GM18519 (cell line): ENCODE measurements around the gene CACUL1.
"Not testable (repeated sequence)": the region's sequence is repeated elsewhere in the genome, so short reads cannot be mapped to it uniquely, and the experiment has no call there.

Experiments
- ATAC-seq: cut with Tn5 transposase; IDR thresholded peaks from one replicate; pipeline ENCODE4 v1.9.1; 2021; ENCODE audit warnings: mild to moderate bottlenecking, moderate library complexity; ENCODE audit not compliant: unreplicated experiment, low FRiP score

Gene CACUL1

DNA sequence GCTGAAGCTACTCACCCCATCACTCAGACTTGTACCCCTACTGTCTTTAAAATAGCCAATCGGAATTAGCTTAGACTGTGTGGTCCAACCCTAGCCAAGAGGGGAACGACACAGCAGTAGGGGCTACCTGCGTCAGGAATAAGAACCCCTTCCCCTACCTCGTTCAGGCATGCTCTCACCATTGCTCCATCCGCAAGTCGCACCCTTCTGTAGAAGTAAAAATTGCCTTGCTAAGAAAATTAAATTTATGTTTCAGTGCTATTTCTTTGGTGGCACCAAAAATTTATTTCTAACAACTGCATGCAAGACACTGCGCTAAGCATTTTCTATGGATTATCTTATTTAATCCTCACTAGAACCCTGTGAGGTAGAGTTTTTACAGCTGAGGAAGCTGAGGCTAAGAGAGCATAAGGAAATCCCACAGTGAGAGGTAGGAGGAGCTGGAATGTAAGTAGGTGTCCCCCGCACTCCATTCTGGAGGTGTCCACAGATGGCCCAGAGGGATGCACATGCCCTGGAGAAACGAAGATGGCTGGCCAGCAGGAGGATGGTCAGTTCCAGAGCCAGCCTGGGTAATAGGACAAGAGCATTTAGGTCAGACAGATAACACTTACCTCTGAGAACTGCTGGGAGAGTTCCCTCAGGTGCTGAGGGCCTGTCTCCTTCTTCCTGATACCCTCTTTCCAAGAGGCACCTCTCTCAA, 15.3 kb upstream of the CACUL1 start:
- no peak for ATAC-seq

DNA sequence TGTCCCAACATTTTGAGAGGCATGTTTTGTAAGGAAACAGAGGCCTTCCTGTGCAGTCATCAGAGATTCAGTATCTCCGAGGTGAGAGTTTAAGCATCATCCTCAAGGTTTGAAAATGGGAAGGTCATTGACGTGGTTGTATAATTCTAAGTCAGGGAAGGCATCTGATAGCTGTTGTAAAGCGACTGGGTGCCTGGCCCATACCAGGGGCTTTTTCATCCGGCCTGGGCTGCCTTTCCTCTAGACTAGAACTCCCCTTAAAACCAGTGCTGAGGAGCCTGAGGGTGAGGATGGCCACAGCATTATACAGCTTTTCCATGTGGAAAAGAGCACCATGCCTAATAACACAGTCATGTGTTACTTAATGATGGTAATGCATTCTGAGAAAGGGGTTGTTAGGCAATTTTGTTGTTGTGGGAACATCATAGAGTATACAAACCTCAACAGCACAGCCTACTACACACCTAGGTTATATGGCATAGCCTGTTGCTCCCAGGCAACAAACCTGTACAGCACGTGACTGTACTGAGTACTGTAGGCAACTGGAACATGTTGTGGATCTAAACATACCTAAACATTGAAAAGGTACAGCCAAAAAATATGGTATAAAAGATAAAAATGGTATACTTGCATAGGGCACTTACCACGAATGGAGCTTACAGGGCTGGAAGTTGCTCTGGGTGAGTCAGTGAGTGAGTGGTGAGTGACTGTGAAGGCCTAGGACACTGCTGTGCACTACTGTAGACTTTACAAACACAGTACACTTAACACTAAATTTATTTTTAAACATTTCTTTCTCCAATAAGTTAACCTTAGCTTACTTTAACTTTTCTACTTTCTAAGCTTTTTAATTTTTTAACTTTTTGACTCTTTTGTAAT, 13.5 kb upstream of the CACUL1 start:
- ATAC-seq = no peak

DNA sequence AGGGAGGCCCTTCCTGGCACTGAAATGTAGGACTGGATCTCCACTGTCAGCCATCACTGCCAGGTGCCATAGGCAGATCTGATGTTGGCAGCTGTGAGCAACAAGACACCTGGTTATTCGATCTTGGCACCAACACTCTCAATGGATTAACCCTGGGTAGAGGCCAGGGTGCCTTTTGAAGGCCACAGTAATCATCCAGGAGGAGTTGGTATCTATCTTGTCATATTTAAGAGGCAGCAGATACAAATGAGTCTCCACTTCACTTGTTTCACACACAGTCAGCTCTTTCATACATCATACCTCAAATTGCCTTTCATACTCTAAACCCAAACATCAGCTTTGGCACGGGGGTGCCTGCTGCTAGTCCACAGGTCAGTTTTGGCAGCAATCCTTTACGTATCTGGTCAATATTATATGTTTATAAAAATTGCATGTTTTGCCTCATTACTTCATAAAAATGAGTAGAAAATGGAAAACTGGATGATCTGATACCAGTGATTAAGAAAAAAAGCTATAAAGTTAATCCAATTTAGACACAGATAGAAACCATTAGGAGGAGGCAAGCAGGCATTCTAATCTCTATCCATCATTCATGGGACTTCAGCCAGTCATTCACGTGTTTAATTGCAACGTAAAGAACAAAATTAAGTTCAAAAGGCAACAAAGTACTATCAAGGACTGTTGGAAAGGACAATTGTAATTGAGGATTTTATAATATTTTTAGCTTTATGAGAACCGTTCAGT, 12.7 kb upstream of the CACUL1 start:
- ATAC-seq = no peak

DNA sequence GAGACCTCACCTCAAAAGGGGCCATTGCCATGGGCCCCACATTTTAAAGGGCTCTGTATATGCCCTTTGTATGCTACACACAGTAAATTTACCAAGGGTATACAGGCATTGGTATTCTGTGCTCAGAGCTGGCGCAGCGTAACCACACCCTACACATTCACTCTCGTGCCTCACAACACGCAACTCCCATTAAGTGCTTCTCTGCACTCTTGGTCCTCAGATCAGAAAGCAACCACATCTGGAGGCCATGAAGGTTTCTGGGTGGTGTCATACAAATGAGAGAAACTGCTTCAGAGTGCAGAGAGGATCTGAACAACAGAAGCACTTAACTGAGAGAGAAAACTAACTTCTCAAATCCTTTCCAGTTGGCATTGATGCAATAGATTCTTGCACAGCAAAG, 9.4 kb upstream of the CACUL1 start:
- ATAC-seq = no peak

DNA sequence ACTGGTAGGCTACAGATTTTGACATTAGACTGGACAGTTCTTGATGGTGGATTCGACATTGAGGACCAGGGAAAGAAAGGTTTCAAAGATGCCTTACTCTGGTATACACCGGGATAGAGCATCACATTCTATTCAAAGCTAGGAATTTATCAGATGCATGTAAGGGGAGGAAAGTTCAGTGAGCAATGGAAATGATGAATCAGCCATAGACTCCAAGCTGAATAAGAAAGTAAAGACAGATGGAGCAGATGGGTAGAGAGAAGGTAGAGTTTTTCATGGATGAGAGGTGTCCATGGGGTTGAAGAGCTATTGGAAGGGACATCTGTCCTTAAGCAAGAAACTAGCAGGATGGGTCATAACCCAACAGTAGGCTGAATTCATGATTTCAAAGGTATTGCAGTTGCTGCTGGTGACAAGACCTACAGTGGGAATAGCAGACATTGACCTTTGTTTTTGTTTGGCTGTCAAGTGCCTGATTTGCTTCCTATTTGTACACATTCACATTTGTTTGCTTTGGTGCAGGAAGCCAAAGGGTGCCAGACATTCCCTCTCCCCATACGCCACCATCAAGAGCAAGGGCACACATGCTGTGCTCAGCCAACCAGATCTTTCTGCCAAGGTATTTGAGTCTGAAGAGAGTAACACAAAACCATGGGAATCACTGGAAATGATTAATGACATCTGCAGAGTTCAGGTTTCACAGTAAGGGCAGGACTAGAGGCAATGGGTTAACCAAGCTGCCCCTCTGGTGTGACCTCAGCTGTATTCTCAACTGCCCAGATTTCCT, 8.6 kb upstream of the CACUL1 start:
- no peak for ATAC-seq

DNA sequence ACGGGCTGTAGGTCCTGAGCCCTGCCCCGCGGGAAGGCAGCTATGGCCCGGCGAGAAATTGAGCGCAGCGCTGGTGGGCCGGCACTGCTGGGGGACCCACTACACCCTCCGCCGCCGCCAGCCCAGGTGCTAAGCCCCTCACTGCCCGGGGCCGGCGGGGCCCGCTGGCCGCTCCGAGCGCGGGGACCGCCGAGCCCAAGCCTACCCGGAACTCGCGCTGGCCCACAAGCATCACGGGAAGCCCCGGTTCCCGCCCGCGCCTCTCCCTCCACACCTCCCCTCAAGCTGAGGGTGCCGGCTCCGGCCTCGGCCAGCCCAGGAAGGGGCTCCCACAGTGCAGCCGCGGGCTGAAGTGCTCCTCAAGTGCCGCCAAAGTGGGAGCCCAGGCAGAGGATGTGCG, 5.5 kb upstream of the CACUL1 start:
- ATAC-seq = no peak

DNA sequence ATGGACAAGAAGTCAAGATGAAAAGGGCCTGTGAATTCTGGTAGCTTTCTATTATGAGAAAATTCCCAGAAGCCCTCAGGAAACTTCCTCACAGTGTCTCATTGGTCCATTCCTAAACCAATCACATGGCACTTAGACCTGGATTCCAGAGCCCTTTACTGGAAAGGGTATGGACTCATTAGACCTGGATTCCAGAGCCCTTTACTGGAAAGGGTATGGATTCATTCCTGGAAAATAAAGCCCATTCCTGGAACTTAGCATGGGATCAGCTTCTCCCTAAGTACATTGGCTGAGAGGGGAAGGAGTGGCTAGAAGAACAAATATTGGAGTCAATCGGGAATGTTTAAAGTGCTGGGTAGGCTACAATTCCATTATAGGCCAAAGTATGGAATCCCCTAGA, 3.7 kb upstream of the CACUL1 start:
- no peak for ATAC-seq

DNA sequence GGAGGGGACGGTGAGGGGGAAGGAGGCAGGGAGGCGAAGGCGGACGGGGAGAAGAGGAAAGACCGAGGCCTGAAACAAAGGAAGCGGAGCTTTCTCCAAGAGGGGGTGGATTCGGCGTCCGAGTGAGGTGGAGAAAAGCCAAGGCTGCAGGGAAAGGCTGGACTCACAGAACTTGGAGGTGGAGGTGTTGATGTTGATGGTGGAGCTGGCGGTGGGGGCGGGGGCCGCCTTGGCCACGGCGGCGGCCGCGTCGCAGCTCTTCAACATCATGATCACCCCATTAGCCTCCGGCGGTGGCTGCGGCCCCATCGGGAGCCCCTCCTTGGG, 578 bp downstream of the CACUL1 start:
- no peak for ATAC-seq

DNA sequence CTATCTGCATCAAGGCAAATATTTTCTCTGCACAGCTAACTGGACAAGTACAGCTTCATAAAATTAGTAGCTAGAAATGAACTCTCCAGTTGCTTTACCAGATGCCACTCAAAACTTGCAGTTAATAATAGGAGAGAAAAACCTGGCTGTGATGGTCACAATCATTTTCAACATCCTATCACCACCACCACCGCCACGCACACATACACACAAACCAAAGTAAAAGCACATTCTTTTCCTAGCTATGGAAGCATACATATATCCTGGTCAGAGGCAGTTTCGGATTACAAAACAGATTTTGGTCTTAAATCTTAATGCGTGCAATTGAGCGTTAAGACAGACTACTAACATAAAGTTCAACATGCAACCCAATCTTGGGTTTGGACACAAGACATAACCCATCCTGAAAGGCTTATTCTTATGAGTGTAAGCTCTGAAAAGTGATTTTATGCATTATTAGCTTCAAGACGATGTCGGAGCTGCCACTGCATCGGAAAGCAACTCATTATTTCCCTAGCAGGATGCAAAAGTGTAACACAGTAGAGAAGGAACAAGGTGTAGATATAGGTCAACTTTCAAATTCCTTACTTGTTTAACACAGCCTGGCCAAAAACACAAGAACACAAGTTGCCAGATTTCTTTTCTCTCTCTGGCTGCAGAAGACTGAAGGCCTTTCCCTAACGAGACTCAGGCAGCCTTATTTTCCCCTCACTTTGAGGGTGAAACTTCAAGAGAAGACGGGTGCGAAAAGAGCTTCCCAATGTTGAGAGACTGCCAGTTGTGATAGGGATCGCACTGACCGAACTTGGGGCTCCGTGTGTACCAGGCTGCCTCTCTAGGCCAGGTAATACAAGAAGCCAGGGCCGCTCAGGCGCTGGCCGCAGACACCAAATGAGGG, 1.2 kb downstream of the CACUL1 start:
- ATAC-seq = no peak

DNA sequence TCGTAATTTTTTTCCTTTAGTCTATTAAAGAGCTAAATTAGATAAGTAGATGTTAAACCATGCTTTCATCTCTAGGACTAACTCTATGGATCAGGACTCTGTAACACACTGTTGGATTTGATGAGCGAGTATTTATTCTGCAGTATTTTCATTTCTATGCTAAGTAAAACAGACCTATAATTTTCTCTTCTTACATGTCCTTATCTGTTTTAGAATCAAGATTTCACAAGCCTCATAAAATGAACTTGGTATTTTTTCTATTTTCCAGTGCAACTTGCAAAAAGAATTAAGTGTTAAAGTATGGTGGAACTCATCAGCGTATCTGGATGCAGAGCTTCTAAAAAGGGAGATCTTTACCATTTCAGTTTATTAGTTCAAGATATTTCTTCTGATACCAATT, 2.4 kb downstream of the CACUL1 start:
- no peak for ATAC-seq

DNA sequence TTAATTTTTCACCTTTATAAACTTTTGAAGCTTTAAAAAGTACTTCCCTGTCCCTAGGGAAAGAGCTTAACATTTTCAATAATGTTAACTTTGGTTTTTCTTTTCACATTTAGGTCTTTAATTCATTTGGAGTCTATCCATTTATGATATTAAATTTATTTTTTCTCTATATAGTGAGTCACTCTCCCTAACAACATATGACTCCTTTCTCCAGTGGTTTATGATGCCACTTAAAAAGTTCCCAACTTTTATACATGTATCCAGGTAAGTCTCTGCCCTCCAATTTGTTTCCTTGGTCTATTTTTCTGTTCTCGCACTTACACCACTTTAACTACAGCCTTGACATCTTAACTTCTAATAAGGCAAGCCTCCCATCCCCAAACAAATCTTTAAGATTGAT, 3.5 kb downstream of the CACUL1 start:
- ATAC-seq = no peak

DNA sequence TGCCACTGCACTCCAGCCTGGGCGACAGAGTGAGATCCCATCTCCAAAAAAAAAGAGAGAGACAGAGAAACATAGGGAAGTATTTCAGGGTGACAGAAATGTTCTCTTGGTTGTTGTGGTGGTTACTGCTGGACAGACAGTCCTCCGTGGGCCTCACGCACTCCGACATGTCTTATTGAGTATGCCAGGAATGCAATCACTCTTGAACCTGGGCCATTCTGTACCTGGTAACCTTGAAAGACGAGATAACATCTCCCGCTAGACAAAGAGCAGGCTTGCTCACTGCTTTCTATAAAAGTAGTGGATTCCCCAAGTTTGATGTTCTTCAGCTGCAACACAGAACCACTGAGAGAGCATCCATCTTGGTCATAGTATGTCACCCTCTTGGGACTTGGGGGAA, 6.7 kb downstream of the CACUL1 start:
- no peak for ATAC-seq

DNA sequence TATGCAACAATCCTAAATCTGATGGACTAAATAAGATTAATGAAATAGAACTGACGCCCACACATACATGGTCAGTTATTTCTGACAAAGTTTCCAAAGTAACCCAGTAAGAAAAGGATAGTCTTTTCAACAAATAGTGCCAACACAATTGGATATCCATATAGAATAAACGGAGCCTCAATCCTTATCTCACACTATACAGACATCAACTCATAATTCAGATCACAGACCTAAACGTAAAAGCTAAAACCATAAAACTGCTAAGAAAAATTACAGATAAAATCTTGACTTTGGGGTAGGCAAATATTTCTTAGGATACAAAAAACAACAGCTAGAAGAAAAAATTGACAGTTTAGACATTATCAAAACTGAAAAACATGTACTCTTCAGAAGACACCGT, 8.5 kb downstream of the CACUL1 start:
- no peak for ATAC-seq

DNA sequence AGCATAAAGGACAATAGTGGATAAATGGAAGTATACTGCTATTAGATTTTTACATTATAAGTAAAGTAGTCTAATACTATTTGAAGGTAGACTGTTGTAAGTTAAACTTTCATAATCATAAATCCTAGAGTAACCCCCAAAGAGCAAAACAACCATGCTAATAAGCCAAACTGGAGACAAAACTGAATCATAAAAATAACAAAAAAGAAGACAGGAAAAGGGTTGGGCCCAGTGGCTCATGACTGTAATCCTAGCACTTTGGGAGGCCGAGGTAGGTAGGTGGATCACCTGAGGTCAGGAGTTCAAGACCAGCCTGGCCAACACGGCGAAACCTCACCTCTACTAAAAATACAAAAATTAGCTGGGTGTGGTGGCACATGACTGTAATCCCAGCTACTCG, 9.7 kb downstream of the CACUL1 start:
- ATAC-seq = no peak

DNA sequence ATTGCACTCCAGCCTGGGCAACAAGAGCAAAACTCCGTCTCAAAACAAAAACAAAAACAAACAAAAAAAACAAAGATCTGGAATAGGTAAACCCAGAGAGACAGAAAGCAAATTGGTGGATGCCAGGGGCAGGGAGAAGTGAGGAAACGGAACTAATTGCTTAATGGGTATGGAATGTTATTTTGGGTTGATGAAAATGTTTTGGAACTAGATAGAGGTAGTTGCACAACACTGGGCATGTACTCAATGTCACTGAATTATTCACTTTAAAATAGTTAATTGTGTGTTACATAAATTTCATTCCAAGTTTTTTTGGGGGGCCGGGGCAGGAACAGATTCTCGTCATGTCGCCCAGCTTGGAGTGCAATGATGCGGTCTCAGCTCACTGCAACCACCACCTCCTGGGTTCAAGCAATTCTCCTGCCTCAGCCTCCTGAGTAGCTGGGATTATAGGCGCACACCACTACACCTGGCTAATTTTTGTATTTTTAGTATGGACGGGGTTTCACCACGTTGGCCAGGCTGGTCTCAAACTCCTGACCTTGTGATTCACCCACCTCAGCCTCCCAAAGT, 10.3 kb downstream of the CACUL1 start:
- ATAC-seq = not testable (repeated sequence)

DNA sequence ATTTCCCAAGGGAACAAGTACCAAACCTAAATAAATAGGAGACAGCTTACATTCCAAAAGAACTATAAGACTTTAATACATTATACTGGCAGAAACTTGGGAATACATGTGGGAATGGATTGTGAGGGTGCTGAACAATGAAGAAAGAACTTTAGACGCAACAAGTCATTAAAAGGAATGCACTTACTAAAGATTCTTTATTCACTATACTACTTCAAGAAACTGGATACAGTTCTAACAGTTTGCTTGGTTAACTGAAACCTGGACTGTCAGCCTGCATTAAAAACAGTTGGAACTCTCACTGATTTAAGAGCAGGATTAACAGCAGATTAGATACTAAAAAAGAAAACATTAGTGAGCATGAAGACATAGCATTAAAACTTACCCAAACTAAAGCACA, 12.0 kb downstream of the CACUL1 start:
- ATAC-seq = no peak

DNA sequence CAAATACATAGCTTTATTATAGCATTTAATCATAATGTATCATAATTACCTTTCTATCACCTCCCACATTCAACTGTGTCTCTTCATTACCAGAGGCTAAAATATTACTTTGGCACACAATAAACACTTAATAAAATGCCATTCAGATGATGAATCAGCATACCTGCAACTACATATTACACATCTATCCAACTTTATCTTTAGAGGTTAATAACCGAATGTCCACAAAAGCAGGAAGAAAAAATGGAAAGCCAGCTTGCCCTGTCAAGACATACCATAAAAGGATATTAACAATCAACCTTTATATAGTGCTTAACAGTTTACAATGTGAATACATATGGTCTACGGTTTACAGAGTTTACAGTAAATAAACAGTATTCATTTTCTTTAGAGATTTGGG, 12.7 kb downstream of the CACUL1 start:
- ATAC-seq = no peak

DNA sequence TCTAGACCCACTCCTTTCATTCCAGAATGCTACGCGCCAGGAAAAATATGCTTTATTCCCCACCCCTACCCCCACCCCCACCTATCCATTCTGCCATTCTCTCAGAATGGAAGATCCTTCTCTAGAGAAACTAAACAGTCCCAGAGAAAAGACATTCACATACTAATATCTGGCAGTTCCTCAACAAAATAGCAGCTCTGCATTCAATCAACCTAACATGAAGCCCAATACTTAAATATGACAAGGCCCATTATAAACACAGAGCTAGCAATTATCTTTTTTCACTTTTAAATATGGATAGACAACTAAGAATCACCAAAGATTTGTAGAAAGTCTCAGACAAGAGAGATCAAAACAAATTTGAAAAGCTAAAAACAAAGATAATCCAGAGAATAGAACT, 16.4 kb downstream of the CACUL1 start:
- no peak for ATAC-seq

DNA sequence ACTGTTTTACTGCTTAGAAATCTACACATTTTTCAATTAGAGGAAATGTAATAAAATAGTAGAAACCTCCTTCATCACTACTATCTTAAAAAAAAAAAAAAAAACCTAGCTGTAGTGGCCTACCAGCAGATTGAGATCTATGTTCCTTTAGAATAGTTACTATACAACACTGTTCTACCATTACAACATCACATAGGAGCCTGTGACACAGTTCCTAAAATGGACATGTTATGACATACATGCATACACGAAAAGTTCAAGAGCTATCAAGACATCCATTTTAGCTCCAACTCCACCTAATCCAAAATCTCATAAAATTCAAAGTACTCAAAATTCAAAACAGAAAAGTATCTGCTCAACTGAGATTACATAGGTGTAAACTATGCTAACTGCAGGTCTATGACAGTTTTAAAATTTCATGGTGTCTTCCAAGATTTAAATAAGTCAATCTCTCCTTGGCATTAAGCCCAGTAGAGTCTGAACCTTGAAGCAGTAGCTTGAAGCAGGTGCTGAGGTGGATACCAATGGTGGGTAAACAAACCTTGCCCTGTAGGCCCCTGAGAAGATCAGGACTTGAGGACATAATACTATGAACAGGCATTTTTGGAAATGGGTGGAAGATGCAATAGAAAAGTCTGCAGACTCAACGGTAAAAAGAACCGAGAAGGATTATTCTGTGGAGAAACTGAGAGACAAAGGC, 17.0 kb downstream of the CACUL1 start:
- ATAC-seq = no peak
